ENCODE data around the gene PCSK7.

PCSK7 gene

GRCh38 chr11:117223741-117224689 is 7.9 kb downstream of the PCSK7 start:
- H3K27ac Mint-ChIP-seq, result no peak overlapping the region
- H3K4me3 Mint-ChIP-seq, result no peak overlapping the region
- H3K9me3 Mint-ChIP-seq, result no peaks in the 10 kb centered on the region
- H3K27me3 Mint-ChIP-seq (ENCODE audit: low read depth), result no peaks in the 10 kb centered on the region
- H3K36me3 Mint-ChIP-seq (ENCODE audit: low read depth), result peaks cover 60% of the 10 kb centered on the region
- H3K4me1 Mint-ChIP-seq (ENCODE audit: low read depth), result peaks cover 15% of the 10 kb centered on the region

DNA sequence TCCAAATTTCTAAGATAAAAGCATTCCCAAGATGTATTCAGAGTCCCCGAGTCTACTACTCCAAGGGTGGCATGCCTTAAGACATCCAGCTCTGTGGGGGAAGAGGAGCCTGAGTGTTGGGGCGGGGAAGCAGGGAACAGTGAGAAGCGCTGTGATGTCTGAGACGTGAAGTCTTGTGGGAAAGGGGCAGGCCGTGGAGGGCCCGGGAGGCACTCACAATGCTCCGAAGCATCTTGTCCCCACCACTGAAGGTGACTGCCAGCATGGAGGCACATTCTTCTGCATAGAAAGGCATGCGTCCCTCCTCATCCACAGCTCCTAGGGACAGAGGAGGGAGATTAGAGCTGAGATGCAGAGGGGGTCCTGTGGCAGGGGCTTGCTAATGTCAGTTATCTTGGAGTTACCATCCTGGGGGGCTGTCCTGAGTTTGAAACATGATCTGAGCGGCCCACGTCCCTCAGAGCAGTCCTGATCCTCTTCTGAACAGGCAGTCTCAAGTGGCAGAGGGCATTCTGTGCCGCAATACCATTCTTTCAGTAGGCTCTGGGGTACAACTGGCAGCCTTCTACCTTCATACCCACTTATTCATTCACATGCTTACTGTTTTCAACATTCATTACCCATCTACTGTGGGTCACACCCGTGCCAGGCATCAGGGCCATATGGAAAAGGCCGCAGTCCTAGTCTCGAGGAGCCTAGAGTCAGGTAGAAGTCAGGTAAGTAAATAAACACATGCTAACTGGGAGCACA is 8.7 kb downstream of the PCSK7 start:
- H3K4me1 Mint-ChIP-seq (ENCODE audit: low read depth), result peaks cover 16% of the 10 kb centered on the region
- no peaks in the 10 kb centered on the region for H3K27me3 Mint-ChIP-seq (ENCODE audit: low read depth)
- H3K27ac Mint-ChIP-seq, result no peak overlapping the region
- peaks cover 61% of the 10 kb centered on the region for H3K36me3 Mint-ChIP-seq (ENCODE audit: low read depth)
- H3K4me3 Mint-ChIP-seq, result no peak overlapping the region
- H3K9me3 Mint-ChIP-seq, result no peaks in the 10 kb centered on the region

DNA sequence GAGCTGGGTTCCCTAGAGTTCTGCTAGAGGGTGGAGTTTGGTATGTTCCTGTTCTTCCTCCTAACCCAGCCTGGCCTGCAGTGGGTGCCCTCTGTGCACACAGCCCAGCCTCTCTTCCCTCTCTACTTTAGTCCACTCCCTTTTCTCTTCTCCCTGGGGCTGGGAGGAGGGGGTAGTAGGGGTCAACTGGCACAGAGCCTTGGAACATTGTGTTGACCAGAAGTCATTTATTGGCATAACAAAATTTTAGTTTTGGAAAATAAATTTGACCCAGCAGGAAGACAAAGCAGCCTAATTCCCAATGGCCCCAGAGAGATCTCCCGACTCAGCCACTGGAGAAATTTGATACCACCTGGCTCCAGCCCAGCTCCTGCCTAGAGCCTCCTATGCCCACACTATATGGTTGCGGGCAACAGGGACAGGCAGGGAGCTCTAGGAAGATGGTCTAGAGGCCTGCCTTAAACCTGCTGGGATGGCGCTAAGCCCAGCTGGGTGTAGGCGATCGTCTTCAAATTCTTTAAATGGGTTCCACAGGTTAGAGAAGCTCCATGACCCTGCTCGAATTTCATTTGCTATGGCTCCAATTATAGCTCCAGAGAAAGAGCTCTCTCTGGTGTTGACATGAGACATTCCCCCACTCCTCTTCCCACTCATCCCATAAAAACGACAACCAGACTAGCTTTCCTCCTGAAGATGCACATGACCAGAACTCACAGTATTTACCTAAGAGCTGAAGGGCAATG is 9.9 kb downstream of the PCSK7 start:
- Mint-ChIP-seq H3K4me1 (ENCODE audit: low read depth) (peaks cover 22% of the 10 kb centered on the region), H3K4me3 (no peak overlapping the region), H3K27ac (no peak overlapping the region), H3K27me3 (ENCODE audit: low read depth) (no peaks in the 10 kb centered on the region), H3K9me3 (no peaks in the 10 kb centered on the region), H3K36me3 (ENCODE audit: low read depth) (peaks cover 64% of the 10 kb centered on the region)

DNA sequence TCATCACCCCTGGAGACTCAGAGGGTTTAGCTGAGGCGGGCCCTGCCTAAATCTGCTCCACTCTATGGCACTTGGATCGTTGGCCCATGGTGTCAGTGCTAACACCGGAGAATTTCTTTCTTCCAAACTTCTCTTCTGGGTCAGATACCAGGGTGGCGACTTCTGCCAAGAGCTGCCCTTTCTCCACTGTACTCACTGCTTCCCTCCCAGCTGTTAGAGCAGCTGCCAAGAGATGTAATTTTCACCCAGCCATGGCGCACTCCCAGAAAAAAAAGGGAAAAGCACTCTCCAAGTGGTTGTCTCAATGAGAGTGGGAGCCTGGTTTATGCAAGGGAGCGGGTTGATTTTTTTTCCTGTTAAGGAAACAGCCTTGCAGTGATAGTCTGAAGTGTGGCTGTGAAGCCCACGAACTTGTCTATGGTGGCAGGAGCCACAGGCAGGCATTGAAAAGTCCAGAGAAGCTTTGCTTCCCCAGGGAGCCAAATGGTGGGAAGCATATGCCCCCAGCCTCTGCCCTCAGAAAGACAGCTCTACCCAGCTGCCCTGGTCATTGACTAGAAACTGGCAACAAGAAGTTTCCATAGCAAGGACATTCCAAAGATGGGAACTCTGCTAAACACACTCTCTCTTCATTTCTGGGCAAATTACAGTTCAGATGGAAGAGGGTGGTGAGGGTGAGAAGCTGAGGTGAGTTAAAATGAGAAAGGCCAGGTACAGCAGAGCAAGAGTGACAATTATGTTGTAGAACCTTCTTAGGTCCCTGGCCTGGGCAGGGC is 10.7 kb downstream of the PCSK7 start:
- Mint-ChIP-seq H3K4me3 (no peak overlapping the region), H3K27ac (no peak overlapping the region), H3K36me3 (ENCODE audit: low read depth) (peaks cover 58% of the 10 kb centered on the region)

DNA sequence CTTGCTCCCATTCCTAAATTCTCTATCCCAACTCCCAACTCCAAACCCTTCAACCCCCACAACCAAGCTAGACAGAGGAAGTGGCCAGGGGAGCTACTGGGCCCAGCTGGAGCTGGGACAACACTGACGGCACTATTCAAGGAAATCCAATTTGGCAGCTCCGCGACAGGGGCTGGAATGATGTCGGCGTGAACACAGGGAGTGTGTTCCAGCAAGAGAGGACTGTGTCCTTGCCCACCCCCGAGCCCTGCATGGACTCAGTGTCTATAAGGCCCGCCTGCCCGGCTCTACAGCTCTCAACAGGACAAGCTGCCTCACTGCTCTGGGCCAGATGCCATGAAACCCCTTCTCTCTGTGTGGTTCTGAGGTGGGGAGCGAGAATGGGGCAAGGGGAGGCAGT is 11.3 kb downstream of the PCSK7 start:
- Mint-ChIP-seq H3K27me3 (ENCODE audit: low read depth) (no peaks in the 10 kb centered on the region), H3K4me3 (no peak overlapping the region), H3K36me3 (ENCODE audit: low read depth) (peaks cover 59% of the 10 kb centered on the region), H3K4me1 (ENCODE audit: low read depth) (peaks cover 16% of the 10 kb centered on the region), H3K27ac (no peak overlapping the region), H3K9me3 (no peaks in the 10 kb centered on the region)

More for the DNA sequence above, 10.7 kb downstream of the PCSK7 start:
- Mint-ChIP-seq H3K9me3 (no peaks in the 10 kb centered on the region), H3K27me3 (ENCODE audit: low read depth) (no peaks in the 10 kb centered on the region), H3K4me1 (ENCODE audit: low read depth) (peaks cover 16% of the 10 kb centered on the region)

- H3K9me3 Mint-ChIP-seq, result no peaks in the 10 kb centered on the region
- no peak overlapping the region for H3K27ac Mint-ChIP-seq
- H3K36me3 Mint-ChIP-seq (ENCODE audit: low read depth), result peaks cover 54% of the 10 kb centered on the region
- H3K4me1 Mint-ChIP-seq (ENCODE audit: low read depth), result peaks cover 16% of the 10 kb centered on the region
- H3K27me3 Mint-ChIP-seq (ENCODE audit: low read depth), result no peaks in the 10 kb centered on the region
- no peak overlapping the region for H3K4me3 Mint-ChIP-seq
These were observed 11.9 kb downstream of the PCSK7 start for GRCh38 chr11:117219995-117220394.

GRCh38 chr11:117219455-117219854 is 12.4 kb downstream of the PCSK7 start:
- no peak overlapping the region for H3K27ac Mint-ChIP-seq
- peaks cover 54% of the 10 kb centered on the region for H3K36me3 Mint-ChIP-seq (ENCODE audit: low read depth)
- no peaks in the 10 kb centered on the region for H3K27me3 Mint-ChIP-seq (ENCODE audit: low read depth)
- no peaks in the 10 kb centered on the region for H3K9me3 Mint-ChIP-seq
- H3K4me3 Mint-ChIP-seq, result no peak overlapping the region
- peaks cover 17% of the 10 kb centered on the region for H3K4me1 Mint-ChIP-seq (ENCODE audit: low read depth)

DNA sequence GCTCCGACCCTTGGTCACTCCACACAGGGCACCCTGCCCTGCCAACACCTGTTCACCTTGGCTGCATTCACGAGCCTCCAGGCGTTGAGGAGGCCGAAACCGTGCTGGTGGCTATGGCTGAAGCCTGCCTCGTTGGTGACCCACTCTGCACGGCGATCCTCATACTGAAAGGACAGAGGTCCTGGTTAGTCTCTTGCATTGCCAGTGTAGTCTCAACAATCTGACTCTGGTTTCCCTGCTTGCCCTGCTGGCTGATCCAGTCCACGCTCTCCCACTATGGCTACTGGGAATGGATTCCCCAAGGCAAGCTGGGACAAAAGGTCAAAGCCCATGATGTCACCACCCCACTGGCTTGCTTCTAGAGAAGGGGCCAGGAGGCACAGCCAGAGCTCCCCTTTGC is 12.9 kb downstream of the PCSK7 start:
- H3K27ac Mint-ChIP-seq, result no peak overlapping the region
- H3K27me3 Mint-ChIP-seq (ENCODE audit: low read depth), result no peaks in the 10 kb centered on the region
- no peak overlapping the region for H3K4me3 Mint-ChIP-seq
- peaks cover 54% of the 10 kb centered on the region for H3K36me3 Mint-ChIP-seq (ENCODE audit: low read depth)
- H3K9me3 Mint-ChIP-seq, result no peaks in the 10 kb centered on the region
- H3K4me1 Mint-ChIP-seq (ENCODE audit: low read depth), result peaks cover 20% of the 10 kb centered on the region

DNA sequence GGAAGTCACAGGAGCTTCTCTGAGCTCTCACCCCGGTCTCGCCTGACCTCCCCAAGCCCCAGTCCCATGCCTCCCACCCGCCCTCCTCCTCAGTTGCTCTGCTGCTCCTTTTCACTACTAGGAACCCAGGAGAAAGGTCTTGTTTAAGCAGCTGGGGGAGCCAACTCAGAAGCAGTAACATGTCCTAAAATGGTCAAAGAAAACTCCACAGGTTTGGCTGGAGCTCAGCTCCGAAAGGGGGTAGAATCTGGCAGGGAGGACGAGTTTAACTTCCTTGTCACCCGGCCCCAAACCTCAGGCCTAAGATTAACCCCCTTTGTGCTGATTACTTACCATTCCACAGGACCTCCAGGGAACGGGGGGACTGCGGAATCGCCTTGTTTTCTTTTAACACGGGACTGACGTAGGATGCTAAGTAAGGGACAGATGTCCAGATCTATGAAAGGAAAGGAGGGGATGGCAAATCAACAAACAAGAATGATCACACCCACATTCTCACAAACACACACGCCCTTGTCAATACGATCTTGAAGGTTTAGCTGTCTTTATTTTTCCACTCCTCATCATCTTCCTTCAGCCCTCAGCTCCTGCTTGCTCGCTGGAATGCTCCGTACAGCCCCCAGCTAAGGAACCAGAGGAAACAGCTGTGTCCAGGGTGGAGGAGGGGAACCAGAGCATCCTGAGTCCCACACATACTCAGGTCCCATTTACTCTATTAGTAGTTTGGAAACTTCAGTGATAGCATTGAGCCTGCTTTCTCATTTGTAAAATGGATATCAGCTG is 13.5 kb downstream of the PCSK7 start:
- H3K4me1 Mint-ChIP-seq (ENCODE audit: low read depth), result peaks cover 20% of the 10 kb centered on the region
- no peak overlapping the region for H3K4me3 Mint-ChIP-seq
- H3K27ac Mint-ChIP-seq, result peak overlapping the region; percentile 41
- H3K9me3 Mint-ChIP-seq, result no peaks in the 10 kb centered on the region
- H3K27me3 Mint-ChIP-seq (ENCODE audit: low read depth), result no peaks in the 10 kb centered on the region
- H3K36me3 Mint-ChIP-seq (ENCODE audit: low read depth), result peaks cover 55% of the 10 kb centered on the region

DNA sequence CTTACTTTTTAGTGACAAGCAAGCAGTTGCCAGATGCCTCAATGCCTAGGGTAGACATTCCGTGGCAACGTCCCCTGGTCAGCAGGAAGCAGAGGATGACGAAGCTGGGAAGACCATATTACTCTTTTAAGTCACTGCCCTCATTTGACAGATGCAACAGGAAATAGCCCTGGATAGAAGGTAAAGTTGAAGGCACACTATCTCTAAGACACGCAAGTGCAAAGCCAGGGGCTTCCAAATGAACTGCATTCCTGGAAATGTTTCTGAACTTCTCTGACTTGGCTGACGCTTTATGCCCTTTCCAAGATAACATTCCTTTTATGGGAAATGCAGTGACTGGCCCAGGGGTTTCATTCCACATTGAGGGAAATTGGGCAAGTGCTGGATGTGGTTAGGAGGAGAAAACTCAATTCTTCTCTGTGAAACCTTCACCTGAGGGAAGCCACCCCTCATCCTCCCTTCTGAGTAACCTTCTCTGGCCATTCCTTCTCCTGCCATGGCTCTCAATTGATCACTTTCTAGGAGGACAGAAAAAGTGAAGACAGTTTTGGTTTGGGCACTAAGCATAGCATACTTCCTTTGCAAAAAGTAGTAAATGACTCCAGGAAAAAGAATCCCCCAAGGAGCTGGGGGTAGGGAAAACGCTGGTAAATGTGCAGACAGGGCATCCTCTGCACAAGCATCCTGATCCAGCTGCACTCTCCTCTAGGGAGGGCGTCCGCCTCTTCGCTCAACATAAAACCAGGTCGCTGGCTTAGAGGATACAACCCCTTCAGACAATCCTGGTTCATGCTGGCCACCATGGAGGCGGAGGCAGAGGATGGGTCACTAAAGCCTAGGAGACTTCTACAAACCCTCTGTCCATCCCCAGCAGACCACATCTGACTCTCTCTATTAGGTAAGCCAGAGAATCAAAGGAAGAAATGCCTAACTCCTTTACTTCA is 14.5 kb downstream of the PCSK7 start:
- Mint-ChIP-seq H3K27me3 (ENCODE audit: low read depth) (no peaks in the 10 kb centered on the region), H3K36me3 (ENCODE audit: low read depth) (peaks cover 57% of the 10 kb centered on the region), H3K9me3 (no peaks in the 10 kb centered on the region), H3K4me1 (ENCODE audit: low read depth) (peaks cover 20% of the 10 kb centered on the region), H3K4me3 (no peak overlapping the region), H3K27ac (peak overlapping the region; percentile 78)

GRCh38 chr11:117214404-117215110 is 17.3 kb downstream of the PCSK7 start:
- H3K4me3 Mint-ChIP-seq, result no peak overlapping the region
- peaks cover 19% of the 10 kb centered on the region for H3K4me1 Mint-ChIP-seq (ENCODE audit: low read depth)
- H3K9me3 Mint-ChIP-seq, result no peaks in the 10 kb centered on the region
- peaks cover 53% of the 10 kb centered on the region for H3K36me3 Mint-ChIP-seq (ENCODE audit: low read depth)
- H3K27me3 Mint-ChIP-seq (ENCODE audit: low read depth), result no peaks in the 10 kb centered on the region
- no peak overlapping the region for H3K27ac Mint-ChIP-seq

GRCh38 chr11:117212697-117213355 is 19.0 kb downstream of the PCSK7 start:
- H3K36me3 Mint-ChIP-seq (ENCODE audit: low read depth), result peaks cover 37% of the 10 kb centered on the region

More at GRCh38 chr11:117212697-117213355, 19.0 kb downstream of the PCSK7 start:
- Mint-ChIP-seq H3K27ac (no peak overlapping the region), H3K4me3 (no peak overlapping the region), H3K9me3 (no peaks in the 10 kb centered on the region), H3K27me3 (ENCODE audit: low read depth) (no peaks in the 10 kb centered on the region), H3K4me1 (ENCODE audit: low read depth) (peaks cover 14% of the 10 kb centered on the region)

Measured in T-helper 1 cell treated with Interleukin-12 subunit alpha and Interleukin-12 subunit beta and Interleukin-4 antibody, amounts not matched to agents 30 μg/mL and 1 μg/mL, for 36 hours (primary cell).